ENCODE data around the gene PARP6. TPM values are rescaled to one million over a fixed set of nuclear protein-coding genes. Genes with fewer than 3 reads are reported as not detected.
A peak's percentile ranks its signal among the peaks of the same experiment; 100 is the strongest.

The PARP6 gene
- total RNA-seq, 6 donors from 2014 or later = 54.9 to 140 (median 71.4) TPM

- DNase-seq (no peak), ATAC-seq (ENCODE audit: low FRiP score in 2 of 2) (no peak)
- H3K9me3 ChIP-seq = no peaks in the 10 kb centered on the region
- WGBS, 2 donors = 91 to 93% methylated on average over 10 of the region's 10 CpGs
- no peak overlapping the region for H3K27ac ChIP-seq
- TF ChIP-seq POLR2A (IDR thresholded peaks at IDR 0.05) = no peak
- no peak for TF ChIP-seq CTCF (IDR thresholded peaks at IDR 0.05)
- TF ChIP-seq POLR2AphosphoS5 (IDR thresholded peaks at IDR 0.05) = no peak
- no peak for TF ChIP-seq EP300 (IDR thresholded peaks at IDR 0.05)
- peaks cover 28 to 45% (median 36%) of the 10 kb centered on the region in 4 donors for H3K4me1 ChIP-seq
- H3K4me3 ChIP-seq = no peak overlapping the region
- H3K27me3 ChIP-seq = no peaks in the 10 kb centered on the region
- H3K36me3 ChIP-seq = peaks cover 5 to 21% (median 14%) of the 10 kb centered on the region in 4 donors
Measured at GRCh38 chr15:72223278-72223677, 49.1 kb downstream of the PARP6 start.

- TF ChIP-seq CTCF (IDR thresholded peaks at IDR 0.05) = no peak
- TF ChIP-seq POLR2A (IDR thresholded peaks at IDR 0.05) = no peak
- TF ChIP-seq POLR2AphosphoS5 (IDR thresholded peaks at IDR 0.05) = no peak
- TF ChIP-seq EP300 (IDR thresholded peaks at IDR 0.05) = no peak
- 76 to 87% methylated on average over 3 to 4 of the region's 4 CpGs for WGBS, 2 donors
- Histone ChIP-seq H3K4me1 (peaks cover 24 to 40% (median 30%) of the 10 kb centered on the region in 4 donors), H3K9me3 (no peaks in the 10 kb centered on the region), H3K27me3 (no peaks in the 10 kb centered on the region), H3K27ac (peak overlapping the region in 1 of 4 donors; percentile 35), H3K36me3 (peaks cover 14 to 30% (median 22%) of the 10 kb centered on the region in 4 donors), H3K4me3 (no peak overlapping the region)
- no peak for ATAC-seq (ENCODE audit: low FRiP score in 2 of 2)
- peak in 1 of 2 donors; percentile 42 for DNase-seq
Measured at GRCh38 chr15:72222393-72222792, 50.0 kb downstream of the PARP6 start.

DNA sequence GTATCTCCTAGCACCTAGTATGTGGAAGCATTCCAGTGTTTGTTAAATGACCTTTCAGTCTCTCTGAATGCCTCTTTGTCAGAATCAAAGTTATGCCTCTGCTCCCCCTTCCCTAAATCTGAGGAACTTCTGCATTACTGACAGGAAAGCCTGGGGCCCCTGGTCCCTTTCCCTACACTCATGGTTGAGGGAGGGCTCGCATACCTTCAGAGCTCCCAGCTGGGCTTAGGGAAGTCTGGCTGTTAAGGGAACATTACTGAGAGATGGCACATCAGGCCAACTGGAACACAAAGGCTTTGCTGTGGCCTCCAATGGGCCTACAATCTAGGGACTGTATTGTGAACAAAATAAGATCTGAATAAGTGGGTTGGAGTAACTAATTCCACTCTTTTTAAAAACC is 51.7 kb downstream of the PARP6 start:
- Histone ChIP-seq H3K36me3 (peaks cover 30 to 47% (median 39%) of the 10 kb centered on the region in 4 donors), H3K27me3 (no peaks in the 10 kb centered on the region), H3K4me3 (no peak overlapping the region), H3K27ac (no peak overlapping the region), H3K4me1 (peaks cover 9 to 23% (median 16%) of the 10 kb centered on the region in 4 donors), H3K9me3 (no peaks in the 10 kb centered on the region)
- no peak for ATAC-seq (ENCODE audit: low FRiP score in 2 of 2)
- DNase-seq = no peak
- WGBS, 2 donors = 42 to 88% methylated on average over 1 of the region's 1 CpG
- no peak for TF ChIP-seq POLR2AphosphoS5 (IDR thresholded peaks at IDR 0.05)
- TF ChIP-seq CTCF (IDR thresholded peaks at IDR 0.05) = no peak
- no peak for TF ChIP-seq POLR2A (IDR thresholded peaks at IDR 0.05)
- no peak for TF ChIP-seq EP300 (IDR thresholded peaks at IDR 0.05)

- DNase-seq (no peak), ATAC-seq (ENCODE audit: low FRiP score in 2 of 2) (no peak)
- 88 to 95% methylated on average over 4 of the region's 4 CpGs for WGBS, 2 donors
- Histone ChIP-seq H3K27ac (no peak overlapping the region), H3K4me3 (no peak overlapping the region), H3K9me3 (no peaks in the 10 kb centered on the region), H3K4me1 (peaks cover under 1 to 4% (median 3%) of the 10 kb centered on the region in 4 donors), H3K27me3 (no peaks in the 10 kb centered on the region), H3K36me3 (peaks cover 52 to 76% (median 67%) of the 10 kb centered on the region in 4 donors)
- TF ChIP-seq CTCF (IDR thresholded peaks at IDR 0.05) = no peak
- TF ChIP-seq POLR2AphosphoS5 (IDR thresholded peaks at IDR 0.05) = no peak
- no peak for TF ChIP-seq POLR2A (IDR thresholded peaks at IDR 0.05)
- no peak for TF ChIP-seq EP300 (IDR thresholded peaks at IDR 0.05)
Measured at GRCh38 chr15:72217216-72217615, 55.1 kb downstream of the PARP6 start.

DNA sequence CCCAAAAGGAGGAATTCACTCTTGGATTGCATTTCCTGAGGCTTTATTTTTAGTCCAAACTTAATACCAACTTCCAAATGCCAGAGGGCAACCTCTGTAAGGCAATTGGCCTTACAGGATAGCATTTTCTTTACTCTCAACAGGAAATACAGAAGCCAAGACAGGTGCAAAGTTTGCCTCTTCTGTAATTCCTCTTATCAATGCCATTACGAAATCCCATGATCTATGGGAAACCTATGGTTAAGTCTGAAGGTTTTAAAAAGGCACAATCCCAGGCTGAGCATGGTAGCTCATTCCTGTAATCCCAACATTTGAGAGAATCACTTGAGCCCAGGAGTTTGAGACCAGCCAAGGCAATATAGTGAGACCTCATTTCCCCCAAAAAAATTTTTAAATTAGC is 56.3 kb downstream of the PARP6 start:
- Histone ChIP-seq H3K36me3 (peaks cover 62 to 87% (median 72%) of the 10 kb centered on the region in 4 donors), H3K27me3 (no peaks in the 10 kb centered on the region), H3K4me1 (no peaks in the 10 kb centered on the region), H3K9me3 (no peaks in the 10 kb centered on the region), H3K27ac (no peak overlapping the region), H3K4me3 (no peak overlapping the region)
- TF ChIP-seq POLR2A (IDR thresholded peaks at IDR 0.05) (no peak), EP300 (IDR thresholded peaks at IDR 0.05) (no peak)
- WGBS, 2 donors = 78 to 92% methylated on average over 1 of the region's 1 CpG
- DNase-seq (no peak), ATAC-seq (ENCODE audit: low FRiP score in 2 of 2) (no peak)

Measured in upper lobe of left lung (tissue), 6 donors.